Esophagus muscularis mucosa (tissue), 4 donors: ENCODE measurements around the gene TAX1BP3. TPM values are rescaled to one million over a fixed set of nuclear protein-coding genes. Genes with fewer than 3 reads are reported as not detected.

Source experiments
- DNase-seq: peaks from one replicate; pipeline ENCODE4 v3.0.0-alpha.2; 2017; ENCODE audit errors: extremely low spot score
- H3K27ac ChIP-seq, 4 donors: fragments of 200-600 bp; sonication (generic); replicated peaks in 1 of 4; 1 replicate in 3 of 4; 2 replicates in 1 of 4; pipeline ENCODE4 v1.5.1; 2016 to 2019; ENCODE audit warnings: mild to moderate bottlenecking in 1 of 4
- H3K27me3 ChIP-seq, 4 donors: fragments of 200-600 bp; sonication (generic); one replicate each; pipeline versions ENCODE4 v1.5.1 to v1.6.0; 2016 to 2019
- H3K36me3 ChIP-seq, 4 donors: fragments of 200-600 bp; sonication (generic); one replicate each; pipeline ENCODE4 v1.5.1; 2016 to 2019
- H3K4me1 ChIP-seq, 4 donors: fragments of 200-600 bp; sonication (generic); one replicate each; pipeline ENCODE4 v1.5.1; 2016 to 2019
- H3K4me3 ChIP-seq, 4 donors: fragments of 200-600 bp; sonication (generic); 1 replicate in 2 of 4; 2 replicates in 2 of 4; pipeline ENCODE4 v1.5.1; 2016 to 2019; ENCODE audit warnings: mild to moderate bottlenecking in 4 of 4, moderate library complexity in 1 of 4
- H3K9me3 ChIP-seq, 4 donors: fragments of 200-600 bp; sonication (generic); 1 replicate in 3 of 4; 2 replicates in 1 of 4; pipeline ENCODE4 v1.5.1; 2016 to 2019
- EP300 ChIP-seq: sonication (generic); formaldehyde crosslinking; IDR thresholded peaks from one replicate; pipeline ENCODE4 v1.6.1; 2017; ENCODE audit warnings: antibody characterized with exemption
- POLR2A ChIP-seq: fragments of 450-650 bp; IDR thresholded peaks from one replicate; pipeline ENCODE4 v1.6.1; 2017; ENCODE audit warnings: antibody characterized with exemption, moderate library complexity, mild to moderate bottlenecking, low read depth
- POLR2AphosphoS5 ChIP-seq, 2 donors: sonication (generic); formaldehyde crosslinking; IDR thresholded peaks; one replicate each; pipeline ENCODE4 v1.6.1; 2017; ENCODE audit warnings: antibody characterized with exemption in 2 of 2
- WGBS: methylation state at CpG from one replicate; pipeline ENCODE4 v1.1.5; 2018; 5-methylcytosine and 5-hydroxymethylcytosine counted together
- intact Hi-C: fragments of 100-400 bp; cut with DNase I; formaldehyde crosslinking; loops from one replicate; pipeline ENCODE4 v1.15.1; 2023
- total RNA-seq, 4 donors: library from RNA; depleted of rRNA; stranded (reverse); fragments of >200 nt; gene quantifications; one replicate each; pipeline versions ENCODE4 v1.1.0 to v1.2.1, GENCODE V29; 2016
- TF ChIP-seq, protein P1 (sequence below), 3 experiments: fragments of 200-600 bp in 2 of 3; fragments of 450-650 bp in 1 of 3; sonication (generic) in 2 of 3; IDR thresholded peaks; one replicate each; pipeline ENCODE4 v1.5.1; 2017 to 2019; ENCODE audit warnings: antibody characterized with exemption in 3 of 3, mild to moderate bottlenecking in 2 of 3, moderate library complexity in 1 of 3

Gene TAX1BP3
- total RNA-seq, 4 donors from 2014 or later: 98.0 to 175 (median 115) TPM

DNA sequence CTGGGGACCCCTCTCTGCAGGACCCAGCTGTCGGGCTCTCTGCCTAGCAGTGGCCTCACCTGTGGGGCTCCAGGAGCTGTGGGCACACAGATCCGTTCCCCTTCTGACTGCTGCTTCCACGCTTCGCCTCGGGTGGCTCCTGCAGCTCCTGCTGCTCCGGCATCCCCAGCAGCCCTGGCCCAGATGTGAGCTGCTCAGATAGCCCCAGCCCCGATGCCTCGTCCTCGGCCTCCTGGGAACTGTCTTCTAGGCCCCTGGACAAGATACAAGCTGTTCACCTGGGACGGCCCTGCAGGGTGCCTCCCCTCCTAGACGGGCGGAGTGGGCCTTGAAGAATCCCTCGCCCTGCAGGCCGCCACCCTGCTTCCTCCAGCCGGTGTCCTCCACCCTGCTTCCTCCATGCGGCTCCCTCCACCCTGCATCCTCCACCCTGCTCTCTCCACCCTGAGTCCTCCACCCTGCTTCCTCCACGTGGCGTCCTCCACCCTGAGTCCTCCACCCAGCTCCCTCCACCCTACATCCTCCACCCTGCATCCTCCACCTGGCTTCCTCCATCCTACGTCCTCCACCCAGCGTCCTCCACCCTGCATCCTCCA is 11.3 kb upstream of the TAX1BP3 start:
- intact Hi-C loops: no loop called here
- Histone ChIP-seq H3K9me3 (no peaks in the 10 kb centered on the region), H3K4me3 (no peak overlapping the region), H3K27ac (no peak overlapping the region), H3K36me3 (no peaks in the 10 kb centered on the region), H3K27me3 (peaks cover 0 to 66% (median 2%) of the 10 kb centered on the region in 4 donors), H3K4me1 (no peaks in the 10 kb centered on the region)
- 59% methylated on average over 18 of the region's 20 CpGs for WGBS
- no peak for DNase-seq
- TF ChIP-seq POLR2A: no peak
- no peak for TF ChIP-seq EP300
- TF ChIP-seq, protein P1, sequence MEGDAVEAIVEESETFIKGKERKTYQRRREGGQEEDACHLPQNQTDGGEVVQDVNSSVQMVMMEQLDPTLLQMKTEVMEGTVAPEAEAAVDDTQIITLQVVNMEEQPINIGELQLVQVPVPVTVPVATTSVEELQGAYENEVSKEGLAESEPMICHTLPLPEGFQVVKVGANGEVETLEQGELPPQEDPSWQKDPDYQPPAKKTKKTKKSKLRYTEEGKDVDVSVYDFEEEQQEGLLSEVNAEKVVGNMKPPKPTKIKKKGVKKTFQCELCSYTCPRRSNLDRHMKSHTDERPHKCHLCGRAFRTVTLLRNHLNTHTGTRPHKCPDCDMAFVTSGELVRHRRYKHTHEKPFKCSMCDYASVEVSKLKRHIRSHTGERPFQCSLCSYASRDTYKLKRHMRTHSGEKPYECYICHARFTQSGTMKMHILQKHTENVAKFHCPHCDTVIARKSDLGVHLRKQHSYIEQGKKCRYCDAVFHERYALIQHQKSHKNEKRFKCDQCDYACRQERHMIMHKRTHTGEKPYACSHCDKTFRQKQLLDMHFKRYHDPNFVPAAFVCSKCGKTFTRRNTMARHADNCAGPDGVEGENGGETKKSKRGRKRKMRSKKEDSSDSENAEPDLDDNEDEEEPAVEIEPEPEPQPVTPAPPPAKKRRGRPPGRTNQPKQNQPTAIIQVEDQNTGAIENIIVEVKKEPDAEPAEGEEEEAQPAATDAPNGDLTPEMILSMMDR (IDR thresholded peaks at IDR 0.05): no peak
- TF ChIP-seq POLR2AphosphoS5 (IDR thresholded peaks at IDR 0.05): no peak

DNA sequence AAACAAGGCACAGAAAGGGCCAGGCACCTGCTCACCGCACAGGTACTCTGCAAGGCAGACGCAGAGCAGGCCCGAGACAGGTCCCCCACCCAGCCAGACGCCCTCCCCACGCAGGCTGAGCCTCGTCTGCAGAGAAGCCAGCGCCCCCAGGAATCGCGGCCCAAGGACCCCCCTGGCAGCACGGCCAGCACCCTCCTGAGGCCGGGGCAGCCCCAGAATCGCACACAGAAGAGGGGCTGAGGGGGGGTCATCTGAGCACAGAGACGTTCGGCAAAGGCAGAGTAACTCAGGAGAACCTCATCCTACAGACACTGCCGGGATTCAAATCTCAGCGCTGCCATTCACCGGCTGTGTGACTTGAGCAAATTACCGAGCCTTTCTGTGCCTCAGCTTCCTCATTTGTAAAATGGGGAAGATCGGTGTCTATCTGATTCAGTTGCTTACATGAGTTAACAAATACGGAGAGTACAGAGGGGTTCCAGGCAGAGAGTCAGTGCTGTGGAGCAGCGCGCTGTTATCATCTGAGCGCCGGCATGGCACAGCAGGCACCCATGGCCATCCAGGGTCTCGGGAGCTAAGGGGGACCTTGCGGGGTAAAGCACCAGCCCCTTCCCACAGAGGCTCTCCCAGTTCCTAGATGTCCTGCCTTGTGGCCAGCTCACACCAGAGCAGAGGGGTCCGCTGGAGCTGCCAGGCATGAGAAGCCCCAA is 10.6 kb upstream of the TAX1BP3 start:
- intact Hi-C loops: no loop called here
- Histone ChIP-seq H3K27ac (no peak overlapping the region), H3K9me3 (no peaks in the 10 kb centered on the region), H3K36me3 (no peaks in the 10 kb centered on the region), H3K27me3 (peaks cover 0 to 59% (median 2%) of the 10 kb centered on the region in 4 donors), H3K4me3 (no peak overlapping the region), H3K4me1 (no peaks in the 10 kb centered on the region)
- TF ChIP-seq EP300 (no peak), POLR2AphosphoS5 (IDR thresholded peaks at IDR 0.05) (no peak), POLR2A (no peak)
- TF ChIP-seq, protein P1 (IDR thresholded peaks at IDR 0.05): no peak
- WGBS: 78% methylated on average over 18 of the region's 27 CpGs
- DNase-seq: no peak

DNA sequence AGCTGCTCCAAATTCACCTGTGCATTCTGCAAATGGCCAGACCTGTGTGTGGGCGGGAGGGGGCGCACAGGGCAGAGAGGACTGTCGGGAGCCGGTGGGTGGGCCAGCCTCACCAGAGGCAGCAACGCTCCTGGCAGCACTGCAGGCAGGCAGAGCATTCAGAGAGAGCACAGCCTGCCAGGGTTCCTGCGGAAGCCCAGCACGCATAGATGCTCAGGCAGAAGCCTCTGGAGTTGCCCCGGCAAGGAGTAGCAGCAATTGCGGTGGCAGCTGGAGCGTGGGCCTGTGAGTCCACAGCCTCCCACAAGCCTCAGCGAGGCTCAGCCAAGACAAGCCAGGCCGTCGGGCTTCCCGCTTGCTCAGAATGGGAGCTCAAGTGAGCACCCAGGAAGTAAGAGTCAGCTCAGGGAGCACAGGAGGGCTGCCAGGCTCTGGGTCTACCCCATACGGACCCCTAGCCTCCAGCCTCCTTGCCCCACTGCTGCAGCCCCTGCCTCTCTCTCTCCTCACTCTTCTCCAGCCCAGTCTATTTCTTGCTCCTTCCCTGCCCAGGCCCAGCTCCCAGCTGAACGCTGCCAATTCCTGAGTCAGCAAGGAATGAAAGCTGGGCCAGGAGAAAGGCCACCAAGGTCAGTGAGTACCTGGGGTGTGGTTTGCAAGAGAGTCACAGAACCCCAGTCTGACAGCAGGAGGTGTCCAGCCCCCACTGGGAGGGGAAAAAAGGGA is 9.9 kb upstream of the TAX1BP3 start:
- Histone ChIP-seq H3K4me3 (no peak overlapping the region), H3K36me3 (peaks cover 0 to 1% (median 0%) of the 10 kb centered on the region in 4 donors), H3K4me1 (no peaks in the 10 kb centered on the region), H3K27me3 (peaks cover 0 to 52% (median 2%) of the 10 kb centered on the region in 4 donors), H3K27ac (no peak overlapping the region), H3K9me3 (no peaks in the 10 kb centered on the region)
- no peak for DNase-seq
- intact Hi-C loops: no loop called here
- TF ChIP-seq POLR2A: no peak
- no peak for TF ChIP-seq EP300
- TF ChIP-seq POLR2AphosphoS5 (IDR thresholded peaks at IDR 0.05): no peak
- TF ChIP-seq, protein P1 (IDR thresholded peaks at IDR 0.05): no peak
- 49% methylated on average over 4 of the region's 16 CpGs for WGBS

DNA sequence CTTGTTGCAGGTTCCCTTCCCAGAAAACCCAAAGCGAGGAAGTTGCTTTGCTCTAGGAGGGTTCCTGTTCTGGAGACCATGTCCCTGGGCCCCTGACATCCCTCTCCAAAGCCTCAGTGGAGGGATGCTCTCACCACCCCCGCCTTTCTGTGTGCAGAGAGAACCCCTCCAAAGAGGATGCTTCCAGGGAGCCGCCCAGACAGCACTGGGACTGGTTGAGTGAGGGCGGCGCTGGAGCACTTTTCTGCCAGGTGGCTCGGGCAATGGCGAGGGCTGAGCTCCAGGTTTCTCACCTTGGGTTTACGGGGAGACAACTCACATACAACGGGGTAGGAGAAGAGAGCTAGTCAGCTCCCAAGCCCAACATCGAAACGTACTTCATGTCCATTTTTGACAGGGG is 7.5 kb upstream of the TAX1BP3 start:
- Histone ChIP-seq H3K4me1 (peaks cover 0 to 4% (median under 1%) of the 10 kb centered on the region in 4 donors), H3K9me3 (no peaks in the 10 kb centered on the region), H3K36me3 (peaks cover 0 to 12% (median 0%) of the 10 kb centered on the region in 4 donors), H3K27ac (no peak overlapping the region), H3K27me3 (peaks cover 0 to 28% (median 0%) of the 10 kb centered on the region in 4 donors), H3K4me3 (no peak overlapping the region)
- no peak for TF ChIP-seq POLR2A
- no peak for TF ChIP-seq POLR2AphosphoS5 (IDR thresholded peaks at IDR 0.05)
- TF ChIP-seq, protein P1 (IDR thresholded peaks at IDR 0.05): no peak
- no peak for TF ChIP-seq EP300
- intact Hi-C loops: no loop called here
- no peak for DNase-seq
- 92% methylated on average over 5 of the region's 11 CpGs for WGBS
